Measurements from ENCODE around the gene CKMT1A.
"Not testable (repeated sequence)": the region's sequence is repeated elsewhere in the genome, so short reads cannot be mapped to it uniquely, and the experiment has no call there.

CKMT1A gene

DNA sequence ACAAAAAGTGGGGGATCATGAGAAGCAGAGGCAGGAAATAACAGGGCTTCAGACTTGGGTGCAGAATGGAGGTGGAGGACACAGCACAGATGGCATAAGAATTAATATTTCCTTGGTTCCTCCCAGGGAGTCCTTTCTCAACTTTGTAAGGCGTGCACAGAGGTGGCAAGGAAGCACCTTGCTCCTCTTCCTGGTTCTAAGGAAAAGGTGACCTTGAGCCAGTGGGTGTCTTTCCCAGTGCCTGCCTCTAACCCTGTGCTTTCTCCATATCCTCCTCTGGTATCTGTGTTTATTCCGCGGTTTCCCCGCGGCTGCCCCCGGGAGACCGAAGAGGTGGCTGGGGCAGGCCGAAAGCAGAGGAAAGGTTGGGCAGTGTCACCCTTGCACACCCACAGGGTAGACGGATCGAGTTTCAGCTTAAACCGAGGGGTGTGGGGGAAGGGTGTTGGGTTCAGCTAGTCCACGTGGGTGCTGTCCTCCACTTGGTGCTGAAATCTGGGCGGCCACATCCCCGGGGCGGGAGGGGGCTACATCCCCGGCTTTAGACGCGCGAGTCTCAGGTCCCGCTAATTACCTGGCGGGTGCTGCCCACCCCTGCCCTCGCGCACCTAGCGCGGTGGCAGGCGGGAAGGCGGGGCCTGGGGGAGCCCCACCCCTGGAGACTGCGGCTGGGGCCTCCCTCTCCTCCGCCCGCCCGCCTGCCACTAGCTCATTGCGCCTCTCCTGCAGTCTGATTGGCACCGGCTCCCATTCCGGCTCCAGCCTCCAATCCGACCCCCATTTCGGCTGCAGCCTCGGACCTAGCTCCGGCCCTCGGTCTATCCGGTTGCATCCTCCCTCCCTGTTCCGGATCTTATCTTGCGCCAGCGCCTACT is at the start of gene CKMT1A:
Gene CKMT1A, plus strand, starts transcription at position 712 of the 875 bp plus-strand sequence. CDS start 192 bp downstream, outside the sequence.
- DNase-seq: not testable (repeated sequence)

GRCh38 chr15:43648649-43649429 is 44.8 kb upstream of the CKMT1A start, which contains the start of gene CATSPER2:
Gene CATSPER2, minus strand, starts transcription at chr15:43648844. Its CDS starts 783 bp downstream, at chr15:43648061.
- no peak for DNase-seq

DNA sequence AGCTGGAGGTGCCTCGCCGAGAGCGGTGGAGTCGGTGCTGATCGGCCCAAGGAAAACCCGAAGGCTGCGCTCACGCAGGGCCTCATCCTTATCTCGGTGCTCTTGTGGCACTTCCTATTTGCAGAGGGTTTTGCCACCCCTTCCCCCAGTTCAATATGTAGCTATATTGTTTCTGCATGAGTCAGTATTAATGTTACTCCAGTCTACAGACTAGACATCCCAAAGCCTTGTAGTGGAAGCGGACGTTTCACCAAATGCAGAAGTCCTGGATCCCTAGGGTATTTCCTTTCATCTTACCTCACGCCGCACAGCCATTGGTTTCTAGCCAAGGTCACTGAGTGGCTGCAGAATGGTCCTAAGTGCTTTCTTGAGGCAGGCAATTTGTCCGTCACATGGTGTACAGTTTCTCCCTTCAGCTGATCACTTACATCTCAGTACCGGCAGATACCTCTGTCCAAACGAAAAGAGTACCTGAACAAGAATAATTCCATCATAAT is 44.2 kb upstream of the CKMT1A start:
- not testable (repeated sequence) for DNase-seq

DNA sequence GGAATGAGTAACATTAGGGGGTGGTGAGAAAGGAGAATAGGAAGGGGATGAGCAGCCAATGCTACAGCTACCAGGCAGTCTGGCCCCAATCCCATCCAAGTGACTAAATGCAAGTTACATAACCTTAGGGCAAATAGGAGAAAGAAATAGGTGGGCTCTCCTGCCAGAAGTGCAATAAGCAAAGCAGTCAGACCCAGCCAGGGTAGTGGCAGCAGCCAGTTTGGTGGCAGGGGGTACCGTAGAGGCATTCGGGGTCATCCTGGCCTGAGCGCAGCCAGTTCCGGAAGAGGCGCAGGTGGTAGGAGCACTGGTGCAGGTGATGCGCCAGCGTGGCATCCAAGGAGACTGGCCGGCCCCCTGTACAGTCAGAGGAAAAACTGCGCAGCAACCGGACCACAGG is 33.9 kb upstream of the CKMT1A start:
- not testable (repeated sequence) for DNase-seq

DNA sequence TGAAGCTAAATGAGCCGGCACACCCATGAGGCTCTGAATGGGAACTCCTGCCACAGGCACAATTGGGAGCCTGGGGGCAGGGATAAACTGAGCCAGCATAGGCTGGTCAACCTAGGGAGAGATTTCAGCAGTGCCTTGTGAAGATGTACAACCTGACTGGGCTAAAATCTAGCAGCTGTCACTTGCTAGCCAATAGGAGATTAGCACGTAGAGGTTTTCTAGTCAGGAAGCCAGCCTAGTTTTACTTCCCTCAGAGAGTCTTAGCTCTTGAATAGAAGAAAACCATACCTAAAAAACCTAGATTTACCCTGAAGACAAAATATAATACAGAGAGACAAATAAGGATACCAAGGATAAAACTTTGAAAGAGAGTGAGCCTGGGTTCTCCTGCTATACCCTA is 31.4 kb upstream of the CKMT1A start:
- not testable (repeated sequence) for DNase-seq

GRCh38 chr15:43663333-43663732 is 30.3 kb upstream of the CKMT1A start:
- DNase-seq: not testable (repeated sequence)

- not testable (repeated sequence) for DNase-seq
Measured at GRCh38 chr15:43666177-43666576, 27.5 kb upstream of the CKMT1A start.

DNA sequence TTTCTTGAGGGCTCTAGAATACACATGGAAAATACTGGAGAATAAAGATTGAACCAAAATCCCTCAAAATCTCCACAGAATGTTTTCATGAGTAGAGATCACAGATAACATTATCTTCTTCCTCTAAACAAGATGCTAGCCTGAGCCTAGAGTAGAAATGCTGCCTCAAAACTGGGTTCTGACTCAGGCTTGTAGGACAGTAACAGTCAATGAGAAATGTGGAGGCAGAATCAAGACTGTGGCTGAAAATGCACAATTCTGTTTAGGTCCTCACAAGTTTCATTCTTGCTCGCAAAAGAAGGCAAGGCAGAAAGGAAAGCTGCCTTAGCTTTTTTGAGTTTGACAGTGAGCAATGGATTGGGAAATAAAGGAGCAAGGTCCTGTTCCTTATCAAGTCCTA is 19.5 kb upstream of the CKMT1A start:
- not testable (repeated sequence) for DNase-seq

GRCh38 chr15:43689604-43690301 is 3.9 kb upstream of the CKMT1A start:
- DNase-seq: not testable (repeated sequence)

DNA sequence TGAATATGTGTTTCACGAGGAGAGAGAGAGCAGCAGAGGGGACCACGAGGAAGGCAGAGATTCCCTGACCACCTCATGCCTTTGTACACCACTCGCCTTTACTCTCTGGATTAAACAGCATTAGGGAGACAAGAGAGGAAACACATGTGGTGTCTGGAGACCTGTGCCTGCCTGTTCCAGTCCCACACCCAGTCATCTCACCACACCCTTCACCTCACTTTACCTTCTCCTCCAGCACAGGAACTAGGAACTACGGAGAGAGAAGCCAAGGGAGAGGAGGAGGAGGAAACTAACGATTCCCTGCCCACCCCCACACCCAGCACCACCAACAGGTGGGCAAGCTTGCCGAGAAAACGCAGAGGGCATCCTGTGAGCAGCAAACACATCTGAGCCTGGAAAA is 980 bp upstream of the CKMT1A start:
- DNase-seq: not testable (repeated sequence)

- no peak for DNase-seq
Measured at GRCh38 chr15:43702174-43702573, 8.5 kb downstream of the CKMT1A start.

DNA sequence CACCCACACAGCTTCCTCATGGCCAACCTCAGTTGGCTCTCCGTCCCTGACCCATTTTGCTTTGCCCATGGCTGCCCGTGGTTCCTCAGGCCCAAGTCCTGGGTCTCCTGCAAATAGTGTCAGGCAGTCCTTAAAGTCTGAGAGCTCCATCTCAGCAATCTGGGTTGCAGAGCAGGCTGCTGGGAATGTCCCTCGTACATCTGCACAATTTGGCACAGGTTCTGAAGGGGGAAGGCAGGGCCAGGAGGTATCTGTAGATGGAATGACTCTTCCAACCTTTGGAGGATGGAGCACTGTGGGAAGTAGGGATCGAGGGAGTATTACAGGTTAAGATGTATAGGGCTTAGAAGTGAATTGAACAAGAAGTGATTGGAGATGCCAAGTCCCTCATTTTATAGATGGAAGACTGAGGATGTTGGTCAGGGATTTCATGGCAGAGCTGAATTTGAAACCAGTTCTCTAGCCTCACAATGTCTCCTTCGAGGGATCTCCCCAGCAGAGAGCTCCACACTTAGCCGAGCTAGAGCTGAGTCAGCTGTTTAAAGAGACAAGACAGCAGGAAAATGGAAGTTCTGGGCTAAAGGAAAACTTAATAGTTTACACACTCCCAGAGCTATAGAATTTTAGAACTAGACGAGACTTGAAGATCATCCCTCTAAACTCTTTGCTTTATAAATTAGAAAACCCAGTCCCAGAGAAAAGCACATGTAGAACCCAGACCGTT is 9.2 kb downstream of the CKMT1A start:
- DNase-seq: no peak

DNA sequence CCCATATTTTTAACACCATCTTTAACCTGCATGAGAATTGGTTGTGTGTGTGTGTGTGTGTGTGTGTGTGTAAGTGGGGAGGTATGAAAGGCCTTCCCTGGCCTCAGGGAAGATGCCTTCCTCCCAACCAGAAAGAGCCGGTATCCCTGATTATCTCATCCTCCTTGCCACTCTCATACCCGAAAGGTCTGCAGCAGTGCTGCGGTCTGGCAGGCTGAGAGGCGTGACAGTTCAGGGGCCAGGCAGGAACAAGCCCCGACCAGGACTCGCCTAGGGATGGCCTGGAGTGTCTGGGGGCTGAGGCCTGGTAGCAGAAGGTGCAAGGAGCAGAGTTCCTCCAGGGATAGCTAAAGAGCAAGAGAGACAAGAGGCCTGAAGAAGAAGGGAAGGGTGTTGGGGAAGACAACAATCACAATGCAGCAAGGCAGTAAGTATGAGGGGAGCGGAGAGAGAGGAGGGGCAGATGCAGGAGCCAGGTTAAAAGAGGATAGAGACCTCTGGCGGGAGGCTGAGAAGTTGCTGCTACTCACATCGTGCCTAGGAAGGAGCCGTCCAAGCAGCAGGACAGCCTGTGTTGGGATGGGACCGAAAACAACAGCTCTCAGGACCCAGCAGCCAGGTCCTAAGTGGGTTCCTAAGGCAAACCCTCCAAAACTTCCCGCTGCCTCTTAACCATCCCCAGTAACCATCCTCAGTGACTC is 16.9 kb downstream of the CKMT1A start:
- DNase-seq: not testable (repeated sequence)

GRCh38 chr15:43723151-43723550 is 29.5 kb downstream of the CKMT1A start:
- DNase-seq: no peak

- DNase-seq: not testable (repeated sequence)
Measured at GRCh38 chr15:43726306-43726705, 32.6 kb downstream of the CKMT1A start.

DNA sequence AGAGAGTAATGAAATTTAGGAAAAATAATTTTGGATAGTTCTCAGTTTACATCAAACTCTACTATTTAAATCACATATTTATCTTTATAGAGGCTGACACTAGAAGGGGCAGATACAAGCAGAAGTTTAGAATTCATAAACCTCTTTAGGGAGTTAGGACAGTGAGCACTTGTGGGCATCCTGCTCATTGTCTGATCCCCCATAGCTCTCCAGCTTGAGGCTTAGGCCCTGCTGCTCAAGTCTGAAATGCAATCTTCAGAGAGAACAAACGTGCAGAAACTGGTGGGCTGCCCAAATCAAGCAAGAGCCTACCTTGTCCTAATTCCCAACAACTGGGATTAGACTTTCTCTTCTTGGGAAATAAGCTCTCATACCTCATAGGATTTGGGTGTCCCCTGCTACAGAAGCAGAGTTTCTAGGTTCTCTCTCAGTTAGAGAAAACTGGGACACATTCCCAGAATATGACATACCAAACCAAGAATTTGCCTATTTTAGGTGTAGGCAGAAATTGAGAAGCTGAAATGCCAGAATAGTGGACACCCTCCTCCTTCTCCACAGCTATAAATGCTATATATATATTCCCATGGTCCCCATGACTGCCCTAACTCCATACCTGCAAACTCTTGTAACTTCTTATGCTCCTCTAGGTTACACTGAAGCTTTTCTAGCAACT is 34.5 kb downstream of the CKMT1A start:
- not testable (repeated sequence) for DNase-seq

- no peak for DNase-seq
Measured at GRCh38 chr15:43735416-43735815, 41.8 kb downstream of the CKMT1A start.

DNA sequence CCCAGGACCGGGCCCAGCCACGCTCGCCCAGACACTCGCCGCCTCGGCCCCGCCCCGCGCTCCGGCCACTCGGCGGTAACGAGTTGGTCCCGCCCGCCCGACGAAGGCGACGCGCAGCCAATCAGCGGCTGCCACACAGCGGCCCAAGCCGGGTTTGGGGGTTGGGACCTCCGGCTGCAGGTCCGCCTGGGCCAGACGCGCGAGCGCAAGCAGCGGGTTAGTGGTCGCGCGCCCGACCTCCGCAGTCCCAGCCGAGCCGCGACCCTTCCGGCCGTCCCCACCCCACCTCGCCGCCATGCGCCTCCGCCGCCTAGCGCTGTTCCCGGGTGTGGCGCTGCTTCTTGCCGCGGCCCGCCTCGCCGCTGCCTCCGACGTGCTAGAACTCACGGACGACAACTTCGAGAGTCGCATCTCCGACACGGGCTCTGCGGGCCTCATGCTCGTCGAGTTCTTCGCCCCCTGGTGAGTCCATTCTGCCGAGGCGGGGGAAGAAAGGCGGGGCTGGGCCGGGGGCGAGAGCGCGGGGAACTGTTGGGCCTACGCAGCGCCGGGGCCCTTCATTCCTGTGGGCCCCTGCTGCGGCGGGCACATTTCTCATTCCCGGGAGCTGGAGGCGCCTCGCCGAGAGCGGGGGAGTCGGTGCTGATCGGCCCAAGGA is 52.7 kb downstream of the CKMT1A start, which contains the start of gene PDIA3:
Gene PDIA3, plus strand, starts transcription at position 194 of the 658 bp plus-strand sequence. Its CDS starts 102 bp downstream, at position 296.
- peak; percentile 65 for DNase-seq

GRCh38 chr15:43746903-43747309 is 53.2 kb downstream of the CKMT1A start:
- not testable (repeated sequence) for DNase-seq

GRCh38 chr15:43748376-43748775 is 54.7 kb downstream of the CKMT1A start:
- no peak for DNase-seq

Data from NCI-H1092 treated with DMSO at 0.1 percent for 48 hours (cell line).